Vagina (tissue), 2 donors: ENCODE data around the gene IMPDH2. TPM values are rescaled to one million over a fixed set of nuclear protein-coding genes. Genes with fewer than 3 reads are reported as not detected.

Experiments used
- DNase-seq, 2 donors: peaks; one replicate each; pipeline ENCODE4 v3.0.0-alpha.2; 2017; ENCODE audit errors: extremely low spot score in 2 of 2
- H3K27ac ChIP-seq: fragments of 200-600 bp; sonication (generic); one replicate; pipeline ENCODE4 v1.5.1; 2019
- H3K27me3 ChIP-seq: fragments of 200-600 bp; sonication (generic); one replicate; pipeline ENCODE4 v1.5.1; 2019
- H3K36me3 ChIP-seq, 2 donors: fragments of 200-600 bp; sonication (generic); one replicate each; pipeline ENCODE4 v1.5.1; 2017 to 2019
- H3K4me1 ChIP-seq: fragments of 200-600 bp; sonication (generic); one replicate; pipeline ENCODE4 v1.5.1; 2019
- H3K4me3 ChIP-seq, 2 donors: fragments of 200-600 bp; sonication (generic); 1 replicate in 1 of 2; 2 replicates in 1 of 2; pipeline ENCODE4 v1.5.1; 2016 to 2019
- H3K9me3 ChIP-seq: fragments of 200-600 bp; sonication (generic); one replicate; pipeline ENCODE4 v1.5.1; 2019
- POLR2A ChIP-seq, 2 donors: fragments of 450-650 bp; IDR thresholded peaks; one replicate each; pipeline ENCODE4 v1.6.1; 2017; ENCODE audit warnings: antibody characterized with exemption in 2 of 2, mild to moderate bottlenecking in 2 of 2, moderate library complexity in 2 of 2
- POLR2AphosphoS5 ChIP-seq, 2 donors: sonication (generic); formaldehyde crosslinking; IDR thresholded peaks; one replicate each; pipeline ENCODE4 v1.9.0; 2017; ENCODE audit warnings: antibody characterized with exemption in 2 of 2, mild to moderate bottlenecking in 2 of 2, low read depth in 1 of 2; ENCODE audit not compliant: insufficient read depth in 1 of 2
- intact Hi-C: fragments of 100-400 bp; cut with DNase I; formaldehyde crosslinking; loops from one replicate; pipeline ENCODE4 v1.15.1; 2023
- total RNA-seq: library from RNA; depleted of rRNA; stranded (reverse); fragments of >200 nt; gene quantifications from one replicate; pipeline ENCODE4 v1.2.3, GENCODE V29; 2016
- TF ChIP-seq, protein P1 (sequence below), 3 experiments: fragments of 450-650 bp in 2 of 3; fragments of 200-600 bp in 1 of 3; sonication (generic) in 1 of 3; IDR thresholded peaks; one replicate each; pipeline ENCODE4 v1.5.1; 2017 to 2019; ENCODE audit warnings: antibody characterized with exemption in 3 of 3, mild to moderate bottlenecking in 2 of 3, moderate library complexity in 2 of 3

The IMPDH2 gene
- total RNA-seq, 1 donor from 2014 or later, result 185 TPM

DNA sequence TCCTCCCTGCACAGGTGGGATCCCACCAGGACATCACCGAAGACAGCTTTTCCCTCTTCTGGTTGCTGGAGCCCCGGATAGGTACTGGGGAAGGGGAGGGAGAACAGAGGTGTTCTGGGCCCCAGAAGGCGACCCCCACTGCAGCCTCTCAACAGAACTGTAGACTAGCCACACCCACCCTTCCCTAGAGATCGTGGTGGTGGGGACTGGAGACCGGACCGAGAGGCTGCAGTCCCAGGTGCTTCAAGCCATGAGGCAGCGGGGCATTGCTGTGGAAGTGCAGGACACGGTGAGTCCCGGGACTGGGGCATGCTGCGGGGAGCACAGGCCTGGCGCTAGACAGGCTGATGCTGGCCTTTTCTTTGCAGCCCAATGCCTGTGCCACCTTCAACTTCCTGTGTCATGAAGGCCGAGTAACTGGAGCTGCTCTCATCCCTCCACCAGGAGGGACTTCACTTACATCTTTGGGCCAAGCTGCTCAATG, 6.5 kb downstream of the IMPDH2 start:
- intact Hi-C loops, result no loop called here
- peak overlapping the region; percentile 95 to 99 for H3K4me3 ChIP-seq
- TF ChIP-seq, protein P1, sequence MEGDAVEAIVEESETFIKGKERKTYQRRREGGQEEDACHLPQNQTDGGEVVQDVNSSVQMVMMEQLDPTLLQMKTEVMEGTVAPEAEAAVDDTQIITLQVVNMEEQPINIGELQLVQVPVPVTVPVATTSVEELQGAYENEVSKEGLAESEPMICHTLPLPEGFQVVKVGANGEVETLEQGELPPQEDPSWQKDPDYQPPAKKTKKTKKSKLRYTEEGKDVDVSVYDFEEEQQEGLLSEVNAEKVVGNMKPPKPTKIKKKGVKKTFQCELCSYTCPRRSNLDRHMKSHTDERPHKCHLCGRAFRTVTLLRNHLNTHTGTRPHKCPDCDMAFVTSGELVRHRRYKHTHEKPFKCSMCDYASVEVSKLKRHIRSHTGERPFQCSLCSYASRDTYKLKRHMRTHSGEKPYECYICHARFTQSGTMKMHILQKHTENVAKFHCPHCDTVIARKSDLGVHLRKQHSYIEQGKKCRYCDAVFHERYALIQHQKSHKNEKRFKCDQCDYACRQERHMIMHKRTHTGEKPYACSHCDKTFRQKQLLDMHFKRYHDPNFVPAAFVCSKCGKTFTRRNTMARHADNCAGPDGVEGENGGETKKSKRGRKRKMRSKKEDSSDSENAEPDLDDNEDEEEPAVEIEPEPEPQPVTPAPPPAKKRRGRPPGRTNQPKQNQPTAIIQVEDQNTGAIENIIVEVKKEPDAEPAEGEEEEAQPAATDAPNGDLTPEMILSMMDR (IDR thresholded peaks at IDR 0.05), result no peak
- TF ChIP-seq POLR2AphosphoS5 (IDR thresholded peaks at IDR 0.05; ENCODE audit: insufficient read depth in 1 of 2, low read depth in 1 of 2), result no peak
- TF ChIP-seq POLR2A (IDR thresholded peaks at IDR 0.05), result no peak
- peak in 1 of 2 donors; percentile 88 for DNase-seq
- no peaks in the 10 kb centered on the region for H3K9me3 ChIP-seq
- H3K27me3 ChIP-seq, result no peaks in the 10 kb centered on the region
- H3K4me1 ChIP-seq, result peaks cover 45% of the 10 kb centered on the region
- peaks cover 0 to 33% of the 10 kb centered on the region in 2 donors for H3K36me3 ChIP-seq
- H3K27ac ChIP-seq, result peak overlapping the region; percentile 99

DNA sequence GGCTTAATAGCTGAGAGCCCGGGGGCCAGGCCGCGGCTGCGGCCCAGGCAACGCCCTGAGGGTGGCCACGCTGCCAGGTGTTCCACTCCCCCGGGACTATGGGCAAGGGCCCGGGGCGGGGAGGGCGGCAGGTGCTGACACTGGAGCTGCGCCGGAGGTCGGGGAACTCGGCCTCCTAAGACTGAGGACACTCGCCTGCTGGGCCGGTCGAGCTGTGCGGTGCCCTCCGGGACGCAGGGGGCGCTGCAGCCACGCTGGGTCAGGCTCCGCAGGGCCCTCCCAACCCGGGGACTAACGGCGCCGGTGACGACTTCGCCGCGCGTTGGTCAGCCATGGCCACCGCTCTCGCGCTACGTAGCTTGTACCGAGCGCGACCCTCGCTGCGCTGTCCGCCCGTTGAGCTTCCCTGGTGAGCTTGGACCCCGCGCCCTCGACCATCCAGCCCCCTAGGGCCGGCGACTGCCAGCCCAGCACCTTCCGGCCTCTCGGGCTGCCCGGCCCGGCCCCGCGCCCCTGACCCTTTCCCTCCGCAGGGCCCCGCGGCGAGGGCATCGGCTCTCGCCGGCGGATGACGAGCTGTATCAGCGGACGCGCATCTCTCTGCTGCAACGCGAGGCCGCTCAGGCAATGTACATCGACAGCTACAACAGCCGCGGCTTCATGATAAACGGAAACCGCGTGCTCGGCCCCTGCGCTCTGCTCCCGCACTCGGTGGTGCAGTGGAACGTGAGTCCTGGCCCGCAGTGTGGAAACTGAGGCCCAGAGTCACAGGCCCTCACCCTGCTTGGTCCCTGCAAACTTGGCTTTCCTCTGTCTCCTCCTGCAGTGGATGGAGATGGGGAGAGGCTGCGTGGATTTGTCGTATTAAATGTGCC, 7.1 kb downstream of the IMPDH2 start, which contains the start of gene NDUFAF3:
TSS of gene NDUFAF3 (plus strand) at position 309 of the 875 bp plus-strand sequence. CDS start at position 333, 24 bp downstream.
- H3K4me1 ChIP-seq, result peaks cover 52% of the 10 kb centered on the region
- intact Hi-C loops, result no loop called here
- H3K27ac ChIP-seq, result peak within 1 kb of the TSS; percentile 99

DNA sequence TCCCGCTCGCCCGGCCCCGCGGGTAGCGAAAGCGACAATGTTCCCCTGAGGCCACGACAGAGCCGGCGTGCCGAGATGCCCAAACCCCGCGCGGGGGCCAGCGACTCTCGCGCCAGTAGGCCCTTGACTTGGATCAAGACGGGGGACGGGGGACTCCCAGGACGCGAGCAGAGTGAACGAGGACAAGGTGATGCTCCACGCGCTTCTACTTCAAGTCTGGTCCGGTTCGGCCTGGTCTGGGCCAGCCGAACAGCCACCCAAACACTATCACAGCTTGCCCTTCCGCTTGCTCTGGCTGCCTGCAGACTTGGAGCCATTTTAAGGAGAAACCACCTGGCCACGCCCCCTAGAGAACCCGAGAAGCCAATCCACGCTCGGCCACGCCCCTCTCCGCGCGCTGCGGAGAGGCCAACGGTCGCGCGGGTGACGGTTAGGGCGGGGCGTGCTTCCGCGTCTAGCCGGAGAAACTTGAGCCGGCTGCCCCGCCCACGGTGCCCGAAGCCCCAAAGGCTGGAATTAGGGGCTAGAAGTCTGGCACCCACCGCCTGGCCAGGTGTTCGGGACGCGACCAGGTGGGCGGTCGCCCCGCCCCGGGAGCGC, 7.9 kb downstream of the IMPDH2 start:
- intact Hi-C loops, result no loop called here
- Histone ChIP-seq H3K9me3 (no peaks in the 10 kb centered on the region), H3K27me3 (no peaks in the 10 kb centered on the region), H3K4me3 (peak overlapping the region; percentile 95 to 99), H3K4me1 (peaks cover 57% of the 10 kb centered on the region), H3K27ac (peak overlapping the region; percentile 99), H3K36me3 (peaks cover 0 to 35% of the 10 kb centered on the region in 2 donors)
- DNase-seq, result peak; percentile 97 to 98
- TF ChIP-seq POLR2AphosphoS5 (IDR thresholded peaks at IDR 0.05; ENCODE audit: insufficient read depth in 1 of 2, low read depth in 1 of 2) (peak; percentile 95 to 96), POLR2A (IDR thresholded peaks at IDR 0.05) (peak; percentile 96 to 97)
- TF ChIP-seq, protein P1 (IDR thresholded peaks at IDR 0.05), result no peak

More for the DNA sequence above, 7.1 kb downstream of the IMPDH2 start, which contains the start of gene NDUFAF3:
- peak within 1 kb of the TSS; percentile 95 to 99 for H3K4me3 ChIP-seq
- TF ChIP-seq POLR2AphosphoS5 (IDR thresholded peaks at IDR 0.05; ENCODE audit: insufficient read depth in 1 of 2, low read depth in 1 of 2), result peak in 1 of 2 donors; percentile 78
- TF ChIP-seq, protein P1 (IDR thresholded peaks at IDR 0.05), result peak; percentile 78 to 99 (median 98)
- TF ChIP-seq POLR2A (IDR thresholded peaks at IDR 0.05), result peak in 1 of 2 donors; percentile 59
- H3K9me3 ChIP-seq, result no peaks in the 10 kb centered on the region
- peaks cover 0 to 33% of the 10 kb centered on the region in 2 donors for H3K36me3 ChIP-seq
- H3K27me3 ChIP-seq, result no peaks in the 10 kb centered on the region
- peak in 1 of 2 donors; percentile 96 for DNase-seq

DNA sequence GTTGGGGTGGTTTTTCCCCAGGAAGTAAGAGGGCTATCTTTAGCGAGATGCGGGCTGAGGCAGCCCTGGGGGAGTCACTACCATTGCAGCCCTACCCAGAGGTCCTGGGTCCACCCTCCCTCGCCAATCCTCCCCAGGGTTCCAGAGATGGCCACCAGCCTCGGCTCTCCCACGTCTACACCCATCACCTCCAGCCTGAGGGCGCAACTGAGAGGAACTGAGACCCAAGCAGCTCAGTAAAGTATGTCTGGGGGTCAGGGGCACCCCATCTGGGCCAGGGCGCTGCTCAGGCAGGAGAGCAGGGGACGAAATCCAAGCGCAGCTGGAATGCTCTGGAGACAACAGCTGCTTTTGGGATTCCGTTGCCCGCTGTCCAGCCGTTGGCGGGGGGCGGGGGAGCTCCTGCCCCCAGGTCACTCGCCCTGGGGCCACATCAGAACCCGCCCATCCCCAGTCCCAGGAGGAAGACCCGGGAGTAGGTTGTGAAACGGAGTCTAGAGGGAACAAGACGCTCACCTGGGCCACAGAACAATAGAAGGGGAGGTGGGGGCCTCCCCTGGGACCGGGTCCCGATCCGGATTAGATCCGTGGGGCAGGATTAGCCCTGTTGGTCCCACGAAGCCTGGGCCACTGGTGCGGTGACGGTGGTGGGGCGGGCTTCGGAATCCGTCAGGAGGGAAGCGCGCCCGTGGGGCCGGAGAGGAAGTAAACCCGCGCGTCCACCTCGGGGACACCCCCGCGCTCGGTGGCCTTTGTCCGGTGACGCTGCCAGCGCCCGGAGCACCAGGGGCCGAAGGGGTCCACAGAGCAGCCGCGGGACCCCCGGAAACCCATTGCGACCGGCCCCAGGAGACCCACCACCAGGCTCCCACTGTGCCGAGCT, 8.6 kb downstream of the IMPDH2 start:
- Histone ChIP-seq H3K4me1 (peaks cover 54% of the 10 kb centered on the region), H3K4me3 (peak overlapping the region; percentile 95 to 99), H3K27ac (peak overlapping the region; percentile 99), H3K36me3 (peaks cover 0 to 34% of the 10 kb centered on the region in 2 donors), H3K9me3 (no peaks in the 10 kb centered on the region), H3K27me3 (no peaks in the 10 kb centered on the region)
- intact Hi-C loops, result no loop called here
- no peak for TF ChIP-seq POLR2AphosphoS5 (IDR thresholded peaks at IDR 0.05; ENCODE audit: insufficient read depth in 1 of 2, low read depth in 1 of 2)
- TF ChIP-seq, protein P1 (IDR thresholded peaks at IDR 0.05), result no peak
- TF ChIP-seq POLR2A (IDR thresholded peaks at IDR 0.05), result no peak
- no peak for DNase-seq
